CD14-positive monocyte (primary cell): ENCODE data around the gene VPS36. TPM values are rescaled to one million over a fixed set of nuclear protein-coding genes. Genes with fewer than 3 reads are reported as not detected.

Experiments used
- DNase-seq, 3 donors: peaks; one replicate each; pipeline ENCODE4 v3.0.0-alpha.2; 2011 to 2022
- H2AFZ ChIP-seq: 2 replicates; pipeline ENCODE4 v1.6.0; 2012; ENCODE audit warnings: mild to moderate bottlenecking, low read depth, low read length, inconsistent platforms; ENCODE audit not compliant: insufficient read depth, poor library complexity, severe bottlenecking
- H3K27ac ChIP-seq, 2 donors: 1 replicate in 1 of 2; 2 replicates in 1 of 2; pipeline ENCODE4 v1.5.1; 2012 to 2013; ENCODE audit warnings: low read length in 2 of 2, control low read depth in 1 of 2, inconsistent platforms in 1 of 2, low read depth in 1 of 2, mild to moderate bottlenecking in 1 of 2
- H3K27me3 ChIP-seq, 2 donors: one replicate each; pipeline versions ENCODE4 v1.6.0 to v1.6.1; 2011 to 2013; ENCODE audit warnings: low read length in 2 of 2; ENCODE audit not compliant: control insufficient read depth in 2 of 2, insufficient read depth in 2 of 2
- H3K36me3 ChIP-seq, 2 donors: replicated peaks in 1 of 2; 1 replicate in 1 of 2; 2 replicates in 1 of 2; pipeline versions ENCODE4 v1.5.1 to v1.6.1; 2012 to 2013; ENCODE audit warnings: low read length in 2 of 2, control low read depth in 1 of 2, inconsistent platforms in 1 of 2, mild to moderate bottlenecking in 1 of 2; ENCODE audit not compliant: insufficient read depth in 2 of 2, control insufficient read depth in 1 of 2
- H3K4me1 ChIP-seq, 2 donors: 1 replicate in 1 of 2; 2 replicates in 1 of 2; pipeline versions ENCODE4 v1.5.1 to v1.6.1; 2012 to 2013; ENCODE audit warnings: low read length in 2 of 2, control low read depth in 1 of 2, inconsistent platforms in 1 of 2, mild to moderate bottlenecking in 1 of 2, moderate library complexity in 1 of 2; ENCODE audit not compliant: insufficient read depth in 2 of 2, control insufficient read depth in 1 of 2
- H3K4me2 ChIP-seq: replicated peaks from 2 replicates; pipeline ENCODE3; 2012; ENCODE audit warnings: low read length, moderate library complexity, mild to moderate bottlenecking; ENCODE audit not compliant: poor library complexity, severe bottlenecking; ENCODE audit errors: extremely low read depth
- H3K4me3 ChIP-seq, 3 experiments: fragments of 200-600 bp in 1 of 3; sonication (generic) in 1 of 3; replicated peaks in 1 of 3; 1 replicate in 2 of 3; 2 replicates in 1 of 3; pipeline ENCODE4 v1.5.1; 2011 to 2013; ENCODE audit warnings: low read length in 3 of 3, mild to moderate bottlenecking in 3 of 3, control low read depth in 2 of 3, low read depth in 2 of 3, inconsistent platforms in 1 of 3, moderate library complexity in 1 of 3
- H3K79me2 ChIP-seq: 2 replicates; pipeline ENCODE4 v1.6.0; 2012; ENCODE audit warnings: mild to moderate bottlenecking, control low read depth, inconsistent platforms, low read length, moderate library complexity; ENCODE audit not compliant: insufficient read depth
- H3K9ac ChIP-seq: 2 replicates; pipeline ENCODE4 v1.6.0; 2017; ENCODE audit warnings: low read length, mild to moderate bottlenecking; ENCODE audit not compliant: insufficient read depth, poor library complexity, severe bottlenecking
- H3K9me3 ChIP-seq, 2 donors: replicated peaks in 1 of 2; 1 replicate in 1 of 2; 2 replicates in 1 of 2; pipeline versions ENCODE4 v1.5.1 to v1.6.1; 2012 to 2013; ENCODE audit warnings: low read length in 2 of 2, control low read depth in 1 of 2; ENCODE audit not compliant: control insufficient read depth in 1 of 2, insufficient read depth in 1 of 2
- H4K20me1 ChIP-seq: 2 replicates; pipeline ENCODE4 v1.6.0; 2012; ENCODE audit warnings: mild to moderate bottlenecking, low read length, control low read depth, moderate library complexity; ENCODE audit not compliant: insufficient read depth
- H3K27ac Mint-ChIP-seq, 7 donors: one replicate each; pipeline ENCODE4 v1.8.0; 2020; ENCODE audit warnings: mild to moderate bottlenecking in 7 of 7, mixed read lengths in 7 of 7, moderate library complexity in 6 of 7, inconsistent platforms in 2 of 7
- H3K27me3 Mint-ChIP-seq, 3 donors: one replicate each; pipeline ENCODE4 v1.8.0; 2021 to 2022; ENCODE audit warnings: low read depth in 3 of 3, mild to moderate bottlenecking in 3 of 3, mixed read lengths in 3 of 3, moderate library complexity in 3 of 3, inconsistent platforms in 1 of 3
- H3K36me3 Mint-ChIP-seq, 2 donors: one replicate each; pipeline ENCODE4 v1.8.0; 2020; ENCODE audit warnings: mixed read lengths in 2 of 2, inconsistent platforms in 1 of 2, mild to moderate bottlenecking in 1 of 2
- H3K4me1 Mint-ChIP-seq: one replicate; pipeline ENCODE4 v1.8.0; 2020; ENCODE audit warnings: mild to moderate bottlenecking, mixed read lengths
- H3K4me3 Mint-ChIP-seq, 2 donors: one replicate each; pipeline ENCODE4 v1.8.0; 2020; ENCODE audit warnings: mild to moderate bottlenecking in 2 of 2, mixed read lengths in 2 of 2, moderate library complexity in 1 of 2
- H3K9me3 Mint-ChIP-seq, 7 donors: one replicate each; pipeline ENCODE4 v1.8.0; 2020 to 2022; ENCODE audit warnings: mixed read lengths in 7 of 7, mild to moderate bottlenecking in 6 of 7, moderate library complexity in 6 of 7, inconsistent platforms in 2 of 7
- CTCF ChIP-seq: fragments of 200-600 bp; IDR thresholded peaks from one replicate; pipeline ENCODE4 v1.8.0; 2022; ENCODE audit warnings: antibody characterized with exemption, mild to moderate bottlenecking
- WGBS: methylation state at CpG from one replicate; pipeline ENCODE4 v1.1.5; 2013; ENCODE audit warnings: missing lambda C conversion rate; ENCODE audit not compliant: insufficient coverage; 5-methylcytosine and 5-hydroxymethylcytosine counted together
- intact Hi-C, 2 donors: fragments of 100-400 bp; cut with micrococcal nuclease; formaldehyde crosslinking; loops; one replicate each; pipeline versions ENCODE4 v1.15.0 to v1.15.1; 2023
- polyA plus RNA-seq, 3 donors: library from polyadenylated mRNA; depleted of rRNA in 1 of 3; unstranded in 2 of 3; stranded (reverse) in 1 of 3; fragments of 300-500 nt in 2 of 3; fragments of >200 nt in 1 of 3; fragmentation: Illumina TruSeq in 2 of 3; gene quantifications; 1 replicate in 2 of 3; 2 replicates in 1 of 3; pipeline ENCODE4 v1.2.3, GENCODE V29; 2012 to 2021

The VPS36 gene
- polyA plus RNA-seq, 3 donors: 20.3 to 37.0 (median 25.2) TPM

- Histone ChIP-seq H3K4me3 (no peak overlapping the region), H3K27me3 (no peaks in the 10 kb centered on the region), H3K36me3 (no peaks in the 10 kb centered on the region), H3K9ac (no peak overlapping the region), H3K27ac (no peak overlapping the region), H3K9me3 (no peaks in the 10 kb centered on the region), H3K4me2 (no peak overlapping the region), H3K4me1 (no peaks in the 10 kb centered on the region), H2AFZ (no peak overlapping the region), H3K79me2 (no peaks in the 10 kb centered on the region), H4K20me1 (no peaks in the 10 kb centered on the region)
- Mint-ChIP-seq H3K4me3 (no peak overlapping the region), H3K9me3 (peaks cover 0 to 3% (median 0%) of the 10 kb centered on the region in 7 donors), H3K4me1 (peaks cover 6% of the 10 kb centered on the region), H3K36me3 (no peaks in the 10 kb centered on the region), H3K27ac (no peak overlapping the region), H3K27me3 (peaks cover 0 to 6% (median 2%) of the 10 kb centered on the region in 3 donors)
- DNase-seq: no peak
- intact Hi-C loops: no loop called here
- no peak for TF ChIP-seq CTCF
- WGBS: 97% methylated on average over 3 of the region's 8 CpGs
Observed at GRCh38 chr13:52393572-52394357, 56.7 kb downstream of the VPS36 start.

- Histone ChIP-seq H3K79me2 (no peaks in the 10 kb centered on the region), H2AFZ (no peak overlapping the region), H3K36me3 (no peaks in the 10 kb centered on the region), H3K9me3 (no peaks in the 10 kb centered on the region), H4K20me1 (no peaks in the 10 kb centered on the region), H3K27me3 (no peaks in the 10 kb centered on the region), H3K9ac (no peak overlapping the region), H3K4me2 (no peak overlapping the region), H3K4me3 (no peak overlapping the region), H3K27ac (no peak overlapping the region), H3K4me1 (no peaks in the 10 kb centered on the region)
- Mint-ChIP-seq H3K36me3 (no peaks in the 10 kb centered on the region), H3K4me1 (no peaks in the 10 kb centered on the region), H3K27ac (no peak overlapping the region), H3K9me3 (peaks cover 0 to 3% (median 0%) of the 10 kb centered on the region in 7 donors), H3K27me3 (peaks cover 0 to 4% (median 4%) of the 10 kb centered on the region in 3 donors), H3K4me3 (no peak overlapping the region)
- intact Hi-C loops: no loop called here
- TF ChIP-seq CTCF: no peak
- DNase-seq: no peak
Observed at GRCh38 chr13:52387721-52388120, 62.7 kb downstream of the VPS36 start.
